Ishikawa (cell line): ENCODE measurements around the gene ZHX3.

Source experiments
- RAD21 ChIP-seq: IDR thresholded peaks from 2 replicates; pipeline ENCODE4 v1.6.1; 2012; ENCODE audit warnings: low read depth
- TAF1 ChIP-seq: IDR thresholded peaks from 2 replicates; pipeline ENCODE4 v1.6.1; 2012; ENCODE audit warnings: low read depth, mild to moderate bottlenecking

- TF ChIP-seq RAD21 (no peak), TAF1 (no peak)
Observed at GRCh38 chr20:41168281-41169161, 149.0 kb downstream of the ZHX3 start.
